GM19099 (cell line): ENCODE results near the gene RASA3.

Experiments used
- POLR2A ChIP-seq: IDR thresholded peaks from 3 replicates; pipeline ENCODE4 v1.6.1; 2011; ENCODE audit warnings: low read depth; ENCODE audit not compliant: insufficient read length; ENCODE audit errors: extremely low read depth

RASA3 gene

GRCh38 chr13:114123876-114124275 is 8.5 kb downstream of the RASA3 start:
- TF ChIP-seq POLR2A: no peak

GRCh38 chr13:114123448-114123847 is 9.0 kb downstream of the RASA3 start:
- TF ChIP-seq POLR2A: no peak

- TF ChIP-seq POLR2A: no peak
Observed at GRCh38 chr13:114122591-114123211, 9.7 kb downstream of the RASA3 start.

GRCh38 chr13:114122127-114122511 is 10.3 kb downstream of the RASA3 start:
- no peak for TF ChIP-seq POLR2A

GRCh38 chr13:114121496-114122126 is 10.8 kb downstream of the RASA3 start:
- no peak for TF ChIP-seq POLR2A

- no peak for TF ChIP-seq POLR2A
Observed at GRCh38 chr13:114121031-114121430, 11.4 kb downstream of the RASA3 start.

- TF ChIP-seq POLR2A: no peak
Observed at GRCh38 chr13:114120591-114121011, 11.8 kb downstream of the RASA3 start.

- no peak for TF ChIP-seq POLR2A
Observed at GRCh38 chr13:114119196-114119595, 13.2 kb downstream of the RASA3 start.

- TF ChIP-seq POLR2A: no peak
Observed at GRCh38 chr13:114118511-114119123, 13.8 kb downstream of the RASA3 start.

GRCh38 chr13:114118086-114118485 is 14.3 kb downstream of the RASA3 start:
- TF ChIP-seq POLR2A: no peak

GRCh38 chr13:114116734-114117133 is 15.7 kb downstream of the RASA3 start:
- no peak for TF ChIP-seq POLR2A

- no peak for TF ChIP-seq POLR2A
Observed at GRCh38 chr13:114115796-114116195, 16.6 kb downstream of the RASA3 start.

- no peak for TF ChIP-seq POLR2A
Observed at GRCh38 chr13:114115191-114115671, 17.2 kb downstream of the RASA3 start.

- no peak for TF ChIP-seq POLR2A
Observed at GRCh38 chr13:114114006-114114640, 18.3 kb downstream of the RASA3 start.

- TF ChIP-seq POLR2A: no peak
Observed at GRCh38 chr13:114112826-114113322, 19.5 kb downstream of the RASA3 start.
